Esophagus muscularis mucosa (tissue), 3 donors: ENCODE measurements around the gene KCND3.

Source experiments
- POLR2A ChIP-seq: fragments of 450-650 bp; IDR thresholded peaks from one replicate; pipeline ENCODE4 v1.6.1; 2017; ENCODE audit warnings: antibody characterized with exemption, moderate library complexity, mild to moderate bottlenecking, low read depth
- TF ChIP-seq, protein P1 (sequence below), 3 experiments: fragments of 200-600 bp in 2 of 3; fragments of 450-650 bp in 1 of 3; sonication (generic) in 2 of 3; IDR thresholded peaks; one replicate each; pipeline ENCODE4 v1.5.1; 2017 to 2019; ENCODE audit warnings: antibody characterized with exemption in 3 of 3, mild to moderate bottlenecking in 2 of 3, moderate library complexity in 1 of 3

DNA sequence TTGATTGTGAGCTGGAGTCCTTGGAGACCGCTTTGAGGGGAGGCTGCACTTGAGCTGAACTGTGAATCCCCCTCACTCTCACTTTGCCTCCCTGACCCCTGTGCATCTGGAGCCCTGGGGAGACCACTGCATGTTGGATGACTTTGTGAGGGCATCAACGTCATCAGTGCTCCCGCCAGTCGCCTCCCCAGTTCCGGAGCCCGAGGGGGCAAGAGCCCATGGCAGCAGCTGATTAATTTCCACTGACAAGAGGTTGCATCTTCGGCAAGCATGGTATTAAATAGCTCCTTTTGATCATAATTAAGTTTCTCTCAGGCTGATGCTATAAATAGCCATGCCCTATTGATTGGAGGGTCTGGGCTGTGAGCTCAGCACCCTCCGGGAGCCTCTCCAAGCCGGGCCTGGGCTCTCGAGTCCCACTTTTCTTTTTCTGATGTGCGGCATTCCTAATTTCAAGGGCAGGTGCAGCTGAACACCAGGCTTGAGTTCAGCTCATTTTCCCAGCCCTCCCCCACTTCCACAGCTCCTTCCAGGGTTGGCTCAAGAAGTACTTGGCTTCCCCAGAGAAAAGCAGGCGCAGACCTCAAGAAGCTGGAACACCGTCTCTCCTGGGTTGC, 33.2 kb downstream of the KCND3 start:
- no peak for TF ChIP-seq POLR2A
- TF ChIP-seq, protein P1, sequence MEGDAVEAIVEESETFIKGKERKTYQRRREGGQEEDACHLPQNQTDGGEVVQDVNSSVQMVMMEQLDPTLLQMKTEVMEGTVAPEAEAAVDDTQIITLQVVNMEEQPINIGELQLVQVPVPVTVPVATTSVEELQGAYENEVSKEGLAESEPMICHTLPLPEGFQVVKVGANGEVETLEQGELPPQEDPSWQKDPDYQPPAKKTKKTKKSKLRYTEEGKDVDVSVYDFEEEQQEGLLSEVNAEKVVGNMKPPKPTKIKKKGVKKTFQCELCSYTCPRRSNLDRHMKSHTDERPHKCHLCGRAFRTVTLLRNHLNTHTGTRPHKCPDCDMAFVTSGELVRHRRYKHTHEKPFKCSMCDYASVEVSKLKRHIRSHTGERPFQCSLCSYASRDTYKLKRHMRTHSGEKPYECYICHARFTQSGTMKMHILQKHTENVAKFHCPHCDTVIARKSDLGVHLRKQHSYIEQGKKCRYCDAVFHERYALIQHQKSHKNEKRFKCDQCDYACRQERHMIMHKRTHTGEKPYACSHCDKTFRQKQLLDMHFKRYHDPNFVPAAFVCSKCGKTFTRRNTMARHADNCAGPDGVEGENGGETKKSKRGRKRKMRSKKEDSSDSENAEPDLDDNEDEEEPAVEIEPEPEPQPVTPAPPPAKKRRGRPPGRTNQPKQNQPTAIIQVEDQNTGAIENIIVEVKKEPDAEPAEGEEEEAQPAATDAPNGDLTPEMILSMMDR (IDR thresholded peaks at IDR 0.05), result no peak
